NOMO-1 (cell line): Measurements from ENCODE around the gene TRIML2.
"Not testable (repeated sequence)": the region's sequence is repeated elsewhere in the genome, so short reads cannot be mapped to it uniquely, and the experiment has no call there.

Experiments used
- DNase-seq, 2 experiments: peaks; one replicate each; lab custom pipeline; 2025; ENCODE audit not compliant: unreplicated experiment in 2 of 2; lab: John Stamatoyannopoulos, UW

TRIML2 gene

GRCh38 chr4:188107931-188108843 is 1.2 kb downstream of the TRIML2 start:
- DNase-seq = no peak

GRCh38 chr4:188106454-188106853 is 2.9 kb downstream of the TRIML2 start:
- no peak for DNase-seq

GRCh38 chr4:188092824-188093223 is 16.6 kb downstream of the TRIML2 start:
- DNase-seq = no peak

GRCh38 chr4:188086858-188087257 is 22.5 kb downstream of the TRIML2 start:
- DNase-seq = no peak

GRCh38 chr4:188082796-188083195 is 26.6 kb downstream of the TRIML2 start:
- no peak for DNase-seq

- DNase-seq = no peak
These were observed 31.3 kb downstream of the TRIML2 start for GRCh38 chr4:188078116-188078515.

- DNase-seq = no peak
These were observed 33.2 kb downstream of the TRIML2 start for GRCh38 chr4:188076169-188076568.

- no peak for DNase-seq
These were observed 48.3 kb downstream of the TRIML2 start for GRCh38 chr4:188061083-188061482.

- DNase-seq = no peak
These were observed 56.1 kb downstream of the TRIML2 start for GRCh38 chr4:188053302-188053701.

- no peak for DNase-seq
These were observed 62.7 kb downstream of the TRIML2 start for GRCh38 chr4:188046657-188047056.

- not testable (repeated sequence) for DNase-seq
These were observed 63.9 kb downstream of the TRIML2 start for GRCh38 chr4:188045461-188045860.

GRCh38 chr4:188043154-188043553 is 66.2 kb downstream of the TRIML2 start:
- no peak for DNase-seq

- no peak for DNase-seq
These were observed 67.2 kb downstream of the TRIML2 start for GRCh38 chr4:188042191-188042590.

- no peak for DNase-seq
These were observed 67.7 kb downstream of the TRIML2 start for GRCh38 chr4:188041721-188042120.
